HG03060 (cell line): Measurements from ENCODE around the gene SGCG.

Experiments
- ATAC-seq: cut with Tn5 transposase; IDR thresholded peaks from one replicate; pipeline ENCODE4 v1.9.1; 2021; ENCODE audit warnings: low read depth, moderate number of reproducible peaks; ENCODE audit not compliant: unreplicated experiment

The SGCG gene

DNA sequence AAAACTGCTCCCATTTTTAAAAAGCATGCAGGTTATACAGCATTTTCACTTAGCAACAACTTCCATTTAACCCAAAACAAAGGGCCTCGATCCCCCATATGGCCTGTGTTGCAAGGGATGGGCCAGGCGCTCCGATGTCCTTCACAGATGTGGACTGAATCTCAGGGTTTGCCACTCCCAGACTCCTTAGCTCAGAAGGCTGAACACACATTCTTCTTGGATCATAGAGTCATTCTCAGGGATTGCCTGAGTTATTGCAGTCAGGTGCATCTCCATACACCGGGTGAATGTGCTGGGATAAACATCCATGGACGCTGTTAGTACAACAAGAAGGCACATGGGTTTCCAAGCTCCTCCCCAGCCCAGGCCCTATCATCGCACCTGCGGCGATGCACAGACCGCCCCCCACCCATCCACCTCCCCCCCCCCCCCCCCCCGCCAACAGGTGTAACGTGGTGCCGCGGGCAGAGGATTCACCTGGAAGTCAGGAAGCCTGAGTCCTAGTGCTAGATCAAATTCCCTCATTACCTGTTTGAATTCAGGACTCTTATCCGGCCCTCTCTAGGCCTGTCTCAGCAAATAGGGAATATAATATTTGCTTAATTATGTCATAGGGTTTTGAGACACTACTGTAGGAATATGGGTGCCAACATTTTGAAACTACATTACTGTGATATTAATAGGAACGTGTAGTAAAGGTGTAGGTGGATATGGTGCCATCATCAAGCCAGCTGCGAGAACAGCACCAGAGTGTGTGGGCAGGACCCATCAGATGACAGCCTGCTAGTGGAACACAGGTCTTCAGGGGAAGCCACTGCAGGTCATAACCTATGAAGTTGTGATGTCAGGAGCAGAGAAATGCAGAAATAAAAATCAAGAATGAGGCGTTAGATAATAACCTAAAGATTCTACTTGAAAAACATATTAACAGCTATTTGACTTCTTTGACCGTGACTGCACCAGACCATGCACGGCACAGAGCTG, 141.9 kb downstream of the SGCG start:
- ATAC-seq: no peak

DNA sequence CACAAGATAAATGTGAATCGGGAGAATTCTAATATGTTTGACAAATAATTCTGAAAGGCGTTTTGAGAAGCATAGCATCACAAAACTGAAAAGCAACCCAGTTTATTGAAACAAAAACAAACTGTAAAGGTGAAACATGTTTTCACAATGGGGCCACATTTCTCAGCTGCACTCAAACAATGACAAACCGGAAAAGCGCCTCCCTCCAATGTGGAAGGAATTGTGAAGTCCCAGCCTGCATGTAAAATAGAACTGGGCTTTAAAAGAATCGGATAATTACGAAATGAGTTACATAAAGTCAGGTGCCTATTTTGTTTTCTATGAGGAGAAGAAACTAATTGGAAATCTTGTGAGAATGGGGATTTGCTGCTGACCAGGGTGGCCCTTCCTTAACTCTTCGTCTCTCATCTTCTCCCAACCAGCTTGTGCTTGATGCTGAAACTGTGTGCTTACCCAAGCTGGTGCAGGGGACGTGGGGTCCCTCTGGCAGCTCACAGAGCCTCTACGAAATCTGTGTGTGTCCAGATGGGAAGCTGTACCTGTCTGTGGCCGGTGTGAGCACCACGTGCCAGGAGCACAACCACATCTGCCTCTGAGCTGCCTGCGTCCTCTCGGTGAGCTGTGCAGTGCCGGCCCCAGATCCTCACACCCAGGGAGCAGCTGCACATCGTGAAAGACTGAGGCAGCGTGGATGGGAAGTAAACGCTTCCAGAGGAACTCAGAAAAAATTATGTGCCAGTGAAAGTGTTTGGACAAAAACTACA, 143.3 kb downstream of the SGCG start:
- no peak for ATAC-seq

DNA sequence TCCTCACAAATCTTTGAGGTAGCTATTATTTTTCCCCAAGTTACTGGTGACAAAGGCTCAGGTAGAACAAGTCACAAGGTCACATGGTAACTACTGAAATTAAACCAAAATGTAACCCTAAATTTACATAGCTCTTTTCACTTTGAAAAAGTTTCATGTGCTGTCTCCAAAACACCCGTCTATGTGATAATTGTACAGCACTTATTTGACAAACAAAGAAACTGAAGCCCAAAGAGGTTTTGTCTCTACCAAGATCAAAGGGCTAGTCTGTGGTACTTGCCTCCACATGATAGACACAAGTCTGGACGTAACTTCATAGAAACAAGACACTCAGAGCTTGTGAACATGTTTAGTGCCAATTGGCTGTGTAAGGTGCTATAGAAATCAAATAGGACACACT, 144.4 kb downstream of the SGCG start:
- no peak for ATAC-seq

DNA sequence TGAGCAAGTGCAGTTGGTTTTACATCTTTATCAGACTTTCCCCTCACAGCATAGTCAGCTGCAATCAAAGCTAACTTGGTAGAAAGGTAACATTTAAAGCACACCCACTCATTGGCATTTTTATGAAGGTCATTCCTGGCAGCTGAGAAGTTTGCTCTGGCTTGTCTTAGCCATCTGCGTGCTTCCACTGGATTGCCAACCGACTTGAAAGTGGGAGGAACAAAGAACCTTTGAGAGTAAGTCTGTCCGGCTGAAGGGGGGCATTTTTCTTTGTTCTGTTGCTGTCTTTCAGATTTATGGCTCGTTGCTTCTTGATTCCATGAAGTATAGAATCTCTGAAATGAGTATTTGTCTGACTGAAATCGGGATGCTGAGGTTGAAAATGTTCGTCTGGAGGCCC, 149.6 kb downstream of the SGCG start:
- no peak for ATAC-seq

DNA sequence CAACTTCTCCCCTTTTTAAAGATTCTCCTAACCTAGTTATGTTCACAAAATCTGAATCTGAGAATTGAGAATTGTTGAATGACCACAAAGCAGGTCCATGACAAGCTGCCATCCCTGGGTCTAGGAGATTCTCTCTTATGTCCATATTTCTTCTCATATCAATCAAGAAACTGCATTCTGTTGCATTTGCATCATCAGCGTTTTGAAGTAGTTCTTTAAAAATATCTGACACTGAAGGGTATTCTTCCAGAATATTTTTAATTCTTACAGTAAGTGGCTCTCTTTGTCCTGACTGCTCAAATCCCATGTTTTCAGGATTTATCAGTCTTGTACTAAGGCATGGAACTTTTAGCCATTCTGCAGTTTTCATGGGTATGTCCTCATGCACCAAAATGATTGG, 158.4 kb downstream of the SGCG start:
- no peak for ATAC-seq

DNA sequence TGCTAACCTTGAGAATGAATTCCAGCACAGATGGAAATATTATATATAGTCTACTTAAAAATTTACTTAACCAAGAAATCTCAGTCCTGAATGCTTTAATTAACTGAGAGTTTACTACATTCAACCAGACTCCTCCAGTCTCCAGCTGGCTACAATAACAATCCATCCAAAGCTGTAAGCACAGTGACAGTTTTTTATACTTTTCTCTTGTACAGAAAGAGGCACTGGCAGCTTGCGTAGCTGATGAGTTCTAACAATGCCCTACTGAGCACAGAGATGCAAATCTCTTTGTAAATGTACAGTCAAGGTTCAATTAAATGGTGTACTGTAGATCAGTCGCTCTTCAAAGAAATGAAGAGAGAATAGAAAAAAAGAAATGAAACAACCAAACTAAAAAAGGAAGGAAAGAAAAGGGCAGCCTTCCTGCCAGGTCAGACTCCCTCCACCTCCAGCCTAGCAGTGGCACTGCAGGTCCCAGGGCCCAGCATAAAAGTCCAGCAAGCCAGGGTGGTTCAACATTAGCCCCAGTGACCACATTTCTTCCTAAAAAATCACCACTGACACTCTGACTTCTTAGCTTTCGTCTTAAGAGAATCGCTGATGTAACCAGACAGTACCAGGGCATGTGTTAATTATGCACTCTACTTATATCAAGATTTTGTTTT, 164.3 kb downstream of the SGCG start:
- ATAC-seq: no peak

DNA sequence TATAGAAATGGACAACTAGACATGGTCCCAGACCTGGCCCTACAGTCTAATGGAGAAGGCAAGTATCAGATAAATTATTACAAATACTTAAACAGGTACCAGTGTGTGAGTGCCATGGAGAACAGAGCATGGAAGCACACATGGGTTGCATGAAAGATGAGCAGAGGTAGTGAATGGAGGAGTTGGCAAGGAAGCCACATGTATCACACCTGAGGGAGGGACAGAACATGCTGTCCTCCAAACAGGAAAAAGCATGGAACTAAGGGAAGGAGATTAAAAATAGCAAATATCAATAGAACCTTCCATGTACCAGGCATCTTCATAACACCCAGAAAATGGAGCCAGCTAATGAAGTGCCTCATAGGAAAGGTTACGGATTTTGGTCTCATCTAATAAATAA, 166.8 kb downstream of the SGCG start:
- no peak for ATAC-seq

GRCh38 chr13:23348262-23349127, 167.7 kb downstream of the SGCG start:
- no peak for ATAC-seq

GRCh38 chr13:23349161-23349897, 168.6 kb downstream of the SGCG start:
- no peak for ATAC-seq

DNA sequence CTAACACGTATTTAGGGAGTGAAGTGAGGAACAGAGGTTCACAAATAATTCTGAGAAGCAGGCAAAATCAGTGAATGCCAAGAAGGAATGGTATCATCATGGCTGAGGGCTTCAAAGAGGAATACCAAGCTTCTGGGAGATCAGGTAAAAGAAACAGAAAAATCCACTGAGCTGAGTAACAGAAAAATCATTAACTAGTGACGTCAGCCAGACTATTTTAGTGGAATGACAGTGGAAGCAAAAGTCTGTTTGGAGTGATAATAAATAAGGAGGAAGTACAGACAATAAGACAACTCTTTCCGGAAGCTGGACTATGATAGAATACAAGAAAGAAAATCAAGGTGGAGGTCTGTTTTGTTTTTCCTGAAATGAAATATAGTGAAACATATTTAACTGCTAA, 169.2 kb downstream of the SGCG start:
- ATAC-seq: no peak

DNA sequence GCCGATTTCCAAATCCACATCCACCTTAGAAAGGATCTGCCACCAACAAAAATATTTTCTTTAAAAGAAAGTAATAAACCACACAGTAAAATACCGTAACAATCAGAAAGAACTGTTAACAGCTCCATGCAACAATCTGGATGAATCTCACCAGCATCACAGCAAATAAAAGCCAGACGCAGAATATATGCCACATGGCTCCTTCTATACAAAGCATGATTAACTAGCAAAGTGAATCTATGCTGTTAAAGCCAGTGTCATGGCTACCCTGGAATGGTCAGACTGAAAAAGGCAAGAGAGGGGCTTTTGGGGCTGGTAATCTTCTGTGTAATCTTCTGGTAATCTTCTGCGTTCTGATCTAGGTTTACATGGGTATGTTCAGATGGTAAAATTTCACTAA, 171.4 kb downstream of the SGCG start:
- ATAC-seq: no peak

DNA sequence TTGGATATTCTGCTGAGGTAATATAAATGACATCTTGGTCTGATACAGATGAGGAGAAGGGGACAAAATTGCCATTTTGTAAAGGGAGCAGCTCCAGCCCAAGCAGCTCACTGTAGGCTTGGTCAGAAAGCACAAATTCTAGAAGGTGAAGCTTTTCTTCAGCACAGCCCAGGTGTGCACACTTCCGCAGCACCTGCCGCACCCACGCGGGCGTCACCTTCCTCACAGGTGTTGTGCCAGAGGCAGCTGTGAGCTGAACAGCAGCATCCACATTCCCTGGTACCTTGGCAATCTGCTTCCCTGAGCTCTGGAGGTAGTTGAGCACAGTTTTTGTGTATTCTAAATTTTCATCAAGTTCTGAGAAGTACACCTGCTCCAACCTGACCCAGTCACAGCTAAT, 173.7 kb downstream of the SGCG start:
- ATAC-seq: no peak

GRCh38 chr13:23356368-23356767, 175.6 kb downstream of the SGCG start:
- no peak for ATAC-seq

DNA sequence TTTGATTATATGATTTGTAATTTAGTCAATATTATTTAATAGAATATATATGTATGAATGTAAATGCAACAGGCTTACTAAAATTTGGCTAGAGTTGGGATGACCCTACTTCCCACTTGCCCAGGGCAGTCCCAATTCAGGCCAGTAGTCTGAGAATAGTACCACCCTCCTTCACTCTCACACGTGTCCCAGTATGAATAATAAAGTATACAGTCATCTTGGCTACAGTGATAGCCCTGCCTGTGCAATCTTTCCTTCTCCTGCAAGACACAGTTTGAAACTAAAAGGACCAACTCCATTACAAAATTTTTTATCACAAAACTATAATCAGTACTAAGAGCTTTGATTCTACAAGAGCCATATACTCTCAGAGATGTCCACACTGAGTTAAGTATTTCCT, 176.6 kb downstream of the SGCG start:
- ATAC-seq: no peak

DNA sequence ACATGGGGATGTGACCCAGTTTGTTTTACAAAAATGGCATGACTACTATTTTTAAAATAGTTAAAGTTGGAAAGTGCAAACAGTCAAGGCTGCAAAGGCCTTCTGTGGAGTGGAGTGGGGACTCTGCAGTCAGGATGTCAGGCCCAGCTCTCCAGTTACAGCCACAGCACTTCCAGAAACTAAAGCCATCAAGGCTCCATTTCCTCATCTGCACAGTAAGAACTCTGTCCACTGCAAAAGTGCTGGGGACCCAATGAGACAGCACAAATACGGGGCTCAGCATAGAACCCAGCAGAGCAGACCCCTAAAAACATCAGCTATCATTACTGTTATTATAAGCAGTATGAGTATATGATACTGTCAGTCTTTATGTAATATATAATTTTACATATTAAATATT, 179.1 kb downstream of the SGCG start:
- no peak for ATAC-seq

GRCh38 chr13:23365652-23366051, 184.9 kb downstream of the SGCG start:
- no peak for ATAC-seq

GRCh38 chr13:23367907-23368306, 187.1 kb downstream of the SGCG start:
- no peak for ATAC-seq

GRCh38 chr13:23372264-23372906, 191.6 kb downstream of the SGCG start:
- no peak for ATAC-seq
